T-cell (primary cell): ENCODE data around the gene ZNF287. TPM values are rescaled to one million over a fixed set of nuclear protein-coding genes. Genes with fewer than 3 reads are reported as not detected.

Experiments
- ATAC-seq, 4 experiments: fragments of 200-7000 bp in 3 of 4; fragments of 150-1000 bp in 1 of 4; cut with Tn5 transposase; replicated peaks in 1 of 4; 1 replicate in 3 of 4; 2 replicates in 1 of 4; pipeline ENCODE4 v1.10.0; 2021; ENCODE audit warnings: moderate library complexity in 3 of 4, mild to moderate bottlenecking in 2 of 4, moderate number of reproducible peaks in 1 of 4
- CTCF ChIA-PET, 2 donors: fragments of 300-600 bp; sonication (Branson Sonifier 250); formaldehyde crosslinking; loops; one replicate each; lab custom pipeline; 2022; ENCODE audit warnings: antibody characterized with exemption in 2 of 2; lab: Charles Lee
- POLR2A ChIA-PET, 2 donors: fragments of 300-600 bp; sonication (Branson Sonifier 250); formaldehyde crosslinking; loops; one replicate each; lab custom pipeline; 2022; ENCODE audit warnings: antibody characterized with exemption in 2 of 2; lab: Charles Lee
- DNase-seq, 35 experiments: peaks; one replicate each; pipeline versions ENCODE4 v3.0.0 to v3.0.0-alpha.2; 2013 to 2023
- H3K27ac ChIP-seq: one replicate; pipeline ENCODE4 v1.5.1; 2013; ENCODE audit warnings: low read length
- H3K27me3 ChIP-seq, 2 experiments: replicated peaks in 1 of 2; 1 replicate in 1 of 2; 2 replicates in 1 of 2; pipeline versions ENCODE4 v1.6.1 to v1.7.0; 2013; ENCODE audit warnings: low read length in 1 of 2, mixed read lengths in 1 of 2; ENCODE audit not compliant: control insufficient read depth in 2 of 2, insufficient read depth in 2 of 2; ENCODE audit errors: extremely low read depth in 1 of 2
- H3K36me3 ChIP-seq, 2 donors: 1 replicate in 1 of 2; 2 replicates in 1 of 2; pipeline versions ENCODE4 v1.6.1 to v1.7.0; 2013; ENCODE audit warnings: low read length in 1 of 2; ENCODE audit not compliant: control insufficient read depth in 2 of 2, insufficient read depth in 1 of 2; ENCODE audit errors: extremely low read depth in 1 of 2
- H3K4me1 ChIP-seq, 2 experiments: 1 replicate in 1 of 2; 2 replicates in 1 of 2; pipeline versions ENCODE4 v1.6.1 to v1.7.0; 2013; ENCODE audit warnings: low read length in 2 of 2, mixed read lengths in 1 of 2; ENCODE audit not compliant: insufficient read depth in 2 of 2, control insufficient read depth in 1 of 2; ENCODE audit errors: extremely low read depth in 1 of 2
- H3K4me3 ChIP-seq, 2 donors: 1 replicate in 1 of 2; 2 replicates in 1 of 2; pipeline versions ENCODE4 v1.5.1 to v1.7.0; 2013; ENCODE audit warnings: mild to moderate bottlenecking in 2 of 2, low read length in 1 of 2, moderate library complexity in 1 of 2; ENCODE audit not compliant: control insufficient read depth in 1 of 2; ENCODE audit errors: extremely low read depth in 1 of 2
- H3K9me3 ChIP-seq: 2 replicates; pipeline ENCODE4 v1.7.0; 2013
- H3K27ac Mint-ChIP-seq, 2 donors: one replicate each; pipeline ENCODE4 v1.8.0; 2020 to 2021; ENCODE audit warnings: mild to moderate bottlenecking in 2 of 2, mixed read lengths in 2 of 2
- H3K27me3 Mint-ChIP-seq, 2 donors: one replicate each; pipeline ENCODE4 v1.8.0; 2021 to 2022; ENCODE audit warnings: mixed read lengths in 2 of 2
- H3K36me3 Mint-ChIP-seq: one replicate; pipeline ENCODE4 v1.8.0; 2021; ENCODE audit warnings: mixed read lengths
- H3K4me1 Mint-ChIP-seq, 3 donors: one replicate each; pipeline ENCODE4 v1.8.0; 2020 to 2022; ENCODE audit warnings: mixed read lengths in 3 of 3, mild to moderate bottlenecking in 1 of 3
- H3K4me3 Mint-ChIP-seq, 3 donors: one replicate each; pipeline ENCODE4 v1.8.0; 2020 to 2022; ENCODE audit warnings: mild to moderate bottlenecking in 3 of 3, mixed read lengths in 3 of 3, moderate library complexity in 3 of 3
- H3K9me3 Mint-ChIP-seq, 3 donors: one replicate each; pipeline ENCODE4 v1.8.0; 2020 to 2022; ENCODE audit warnings: mixed read lengths in 3 of 3
- WGBS: methylation state at CpG from one replicate; pipeline ENCODE4 v1.1.5; 2013; ENCODE audit warnings: missing lambda C conversion rate; ENCODE audit not compliant: insufficient coverage; 5-methylcytosine and 5-hydroxymethylcytosine counted together
- total RNA-seq, 35 experiments: library from RNA in 6 of 35; stranded (reverse) in 6 of 35; fragments of 120-200 nt in 1 of 35; gene quantifications; one replicate each; pipeline versions ENCODE4 v1.2.1 to v1.2.4 and lab custom pipeline; 2013 to 2026

The ZNF287 gene
- total RNA-seq, 5 donors from 2014 or later (not counting 1 experiment from before 2014, with no cell fraction given) = 11.1 to 23.6 (median 18.8) TPM

DNA sequence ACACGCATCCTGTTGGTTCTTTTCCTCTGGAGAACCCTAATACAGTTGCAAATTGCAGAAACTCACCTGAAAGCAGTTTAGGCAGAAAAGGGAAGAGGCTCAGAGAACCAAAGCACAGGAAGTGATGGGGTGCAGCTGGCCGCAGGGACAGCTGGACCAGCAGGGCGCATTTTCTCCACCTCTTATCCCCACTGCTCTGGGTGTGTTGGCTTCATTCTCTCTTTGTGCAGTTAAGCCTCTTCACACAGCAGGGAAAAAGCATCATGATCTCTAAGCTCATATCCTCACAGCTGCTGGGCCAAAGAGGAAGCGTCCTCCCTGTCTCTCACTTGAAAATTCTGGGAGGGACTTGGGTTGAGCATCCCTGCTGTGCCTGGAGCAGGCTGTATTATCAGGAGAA, 57.0 kb downstream of the ZNF287 start:
- Histone ChIP-seq H3K4me1 (no peaks in the 10 kb centered on the region), H3K9me3 (no peaks in the 10 kb centered on the region), H3K27me3 (peaks cover 0 to 11% of the 10 kb centered on the region in 2 experiments), H3K27ac (no peak overlapping the region), H3K36me3 (no peaks in the 10 kb centered on the region), H3K4me3 (no peak overlapping the region)
- Mint-ChIP-seq H3K27me3 (peaks cover 10 to 18% of the 10 kb centered on the region in 2 donors), H3K36me3 (no peaks in the 10 kb centered on the region), H3K4me1 (peaks cover 0 to 7% (median 0%) of the 10 kb centered on the region in 3 donors), H3K4me3 (no peak overlapping the region), H3K9me3 (no peaks in the 10 kb centered on the region), H3K27ac (no peak overlapping the region)
- CTCF ChIA-PET = no interaction called here
- POLR2A ChIA-PET = no interaction called here
- DNase-seq (no peak), ATAC-seq (no peak)
- 46% methylated on average over 2 of the region's 4 CpGs for WGBS

DNA sequence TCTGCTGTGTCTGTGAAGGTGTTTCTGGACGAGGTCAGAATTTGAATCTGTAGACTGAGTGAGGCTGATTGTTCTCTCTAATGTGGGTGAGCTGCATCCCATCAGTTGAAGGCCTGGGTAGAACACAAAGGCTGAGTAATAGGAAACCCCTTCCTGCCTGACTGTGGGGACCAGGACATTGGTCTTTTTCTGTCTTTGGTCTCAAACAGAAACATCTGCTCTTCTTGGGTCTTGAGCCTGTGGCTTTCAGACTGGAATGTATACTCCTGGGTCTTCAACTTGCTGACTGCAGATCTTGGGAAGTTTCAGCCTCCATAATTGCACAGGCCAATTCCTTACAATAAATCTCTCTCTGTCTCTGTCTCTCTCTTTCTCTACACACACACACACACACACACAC, 57.4 kb downstream of the ZNF287 start:
- Histone ChIP-seq H3K36me3 (no peaks in the 10 kb centered on the region), H3K4me1 (no peaks in the 10 kb centered on the region), H3K9me3 (no peaks in the 10 kb centered on the region), H3K4me3 (no peak overlapping the region), H3K27me3 (peaks cover 0 to 10% of the 10 kb centered on the region in 2 experiments), H3K27ac (no peak overlapping the region)
- no peaks in the 10 kb centered on the region for H3K36me3 Mint-ChIP-seq
- 40% methylated on average over 1 of the region's 1 CpG for WGBS
- no peak for DNase-seq
- no peaks in the 10 kb centered on the region for H3K9me3 Mint-ChIP-seq
- peaks cover 0 to 7% (median 0%) of the 10 kb centered on the region in 3 donors for H3K4me1 Mint-ChIP-seq
- peaks cover 7 to 19% of the 10 kb centered on the region in 2 donors for H3K27me3 Mint-ChIP-seq
- H3K4me3 Mint-ChIP-seq = no peak overlapping the region
- ChIA-PET POLR2A (no interaction called here), CTCF (no interaction called here)
- ATAC-seq = no peak
- no peak overlapping the region for H3K27ac Mint-ChIP-seq

DNA sequence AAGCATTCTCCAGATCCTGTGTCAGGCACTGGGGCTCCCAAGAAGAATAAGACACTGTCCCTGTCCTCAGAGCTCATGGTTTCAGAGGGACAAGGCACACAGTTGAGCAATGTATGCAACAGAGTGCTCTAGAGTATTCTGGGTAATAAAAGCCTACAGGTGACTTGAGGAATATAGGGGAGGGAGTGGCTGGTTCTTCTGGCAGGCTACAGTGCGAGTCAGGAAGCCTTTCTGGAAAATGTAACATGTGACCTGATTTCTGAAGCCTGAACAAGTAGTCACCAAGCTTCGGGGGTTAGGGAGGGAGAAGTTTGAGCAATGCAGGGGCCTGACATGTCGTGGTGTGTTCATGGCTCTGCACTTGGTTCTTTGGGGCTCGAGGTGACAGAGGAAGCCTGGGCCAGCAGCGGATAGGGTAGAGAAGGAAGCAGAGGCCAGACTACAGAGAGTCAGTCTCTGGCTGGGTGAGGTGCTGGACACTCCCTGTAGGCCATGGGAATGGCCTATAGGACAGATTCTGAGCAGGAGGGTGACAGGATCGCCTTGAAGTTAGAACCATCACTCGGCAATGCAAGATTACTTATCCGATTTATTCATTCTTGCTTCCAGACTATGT, 61.0 kb downstream of the ZNF287 start:
- DNase-seq = no peak
- peaks cover 0 to 6% of the 10 kb centered on the region in 2 donors for H3K27me3 Mint-ChIP-seq
- POLR2A ChIA-PET = no interaction called here
- H3K9me3 Mint-ChIP-seq = no peaks in the 10 kb centered on the region
- H3K27ac Mint-ChIP-seq = no peak overlapping the region
- H3K36me3 Mint-ChIP-seq = no peaks in the 10 kb centered on the region
- ATAC-seq = no peak
- Histone ChIP-seq H3K4me3 (no peak overlapping the region), H3K27ac (no peak overlapping the region), H3K36me3 (no peaks in the 10 kb centered on the region), H3K4me1 (no peaks in the 10 kb centered on the region), H3K9me3 (no peaks in the 10 kb centered on the region), H3K27me3 (no peaks in the 10 kb centered on the region)
- CTCF ChIA-PET = no interaction called here
- 91% methylated on average over 7 of the region's 8 CpGs for WGBS
- no peak overlapping the region for H3K4me3 Mint-ChIP-seq
- peaks cover 0 to 7% (median 0%) of the 10 kb centered on the region in 3 donors for H3K4me1 Mint-ChIP-seq

DNA sequence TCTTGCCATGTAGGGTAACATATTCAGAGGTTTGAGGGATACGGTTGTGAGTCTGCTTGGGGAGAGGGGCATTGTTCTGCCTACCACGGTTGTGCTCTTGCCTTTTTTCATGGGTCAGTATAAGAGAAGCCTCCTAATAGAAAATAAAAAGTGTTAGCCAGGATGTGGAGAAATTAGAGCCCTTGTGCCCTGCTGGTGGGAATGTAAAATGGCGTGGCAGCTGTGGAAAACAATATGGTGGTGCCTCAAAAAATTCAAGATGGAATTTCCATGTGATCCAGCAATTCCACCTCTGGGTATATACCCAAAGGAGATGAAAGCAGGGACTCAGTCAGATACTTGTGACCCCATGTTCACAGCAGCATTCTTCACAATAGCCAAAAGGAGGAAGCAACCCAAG, 62.8 kb downstream of the ZNF287 start:
- no peak overlapping the region for H3K4me3 ChIP-seq
- Mint-ChIP-seq H3K4me1 (no peaks in the 10 kb centered on the region), H3K36me3 (no peaks in the 10 kb centered on the region), H3K9me3 (no peaks in the 10 kb centered on the region), H3K27ac (no peak overlapping the region), H3K27me3 (peaks cover 0 to 6% of the 10 kb centered on the region in 2 donors), H3K4me3 (no peak overlapping the region)
- no peak overlapping the region for H3K27ac ChIP-seq
- no CpG with 5 or more reads among the region's 3 CpGs for WGBS
- no peaks in the 10 kb centered on the region for H3K9me3 ChIP-seq
- H3K4me1 ChIP-seq = no peaks in the 10 kb centered on the region
- DNase-seq (no peak), ATAC-seq (no peak)
- no peaks in the 10 kb centered on the region for H3K36me3 ChIP-seq
- CTCF ChIA-PET = no interaction called here
- H3K27me3 ChIP-seq = no peaks in the 10 kb centered on the region
- POLR2A ChIA-PET = no interaction called here

DNA sequence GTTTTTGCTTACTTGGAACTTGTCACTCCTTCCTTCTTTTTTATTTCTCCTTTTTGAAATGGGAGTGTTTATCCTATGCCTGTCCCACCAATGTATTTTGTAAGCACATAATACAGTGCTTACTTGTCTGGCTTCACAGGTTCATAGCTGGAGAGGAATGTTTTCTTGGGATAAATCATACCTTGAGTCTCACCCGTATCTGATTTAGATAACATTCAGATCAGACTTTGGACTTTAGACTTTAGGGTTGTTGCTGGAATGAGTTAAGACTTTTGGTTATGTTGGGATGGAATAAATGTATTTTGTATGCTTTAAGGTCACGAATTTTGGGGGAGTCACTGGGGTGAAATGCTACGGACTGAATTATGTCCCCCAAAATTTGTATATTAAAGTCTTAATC, 64.0 kb downstream of the ZNF287 start:
- no peak overlapping the region for H3K4me3 ChIP-seq
- Mint-ChIP-seq H3K27me3 (peaks cover 0 to 6% of the 10 kb centered on the region in 2 donors), H3K4me1 (no peaks in the 10 kb centered on the region), H3K36me3 (no peaks in the 10 kb centered on the region), H3K4me3 (no peak overlapping the region), H3K27ac (no peak overlapping the region), H3K9me3 (no peaks in the 10 kb centered on the region)
- POLR2A ChIA-PET = interaction anchor here in 1 of 2 donors (0.7 kb wide), 1 partner anchor 64 kb away, joined by 5 read pairs; no protein-coding TSS in a partner anchor
- no peaks in the 10 kb centered on the region for H3K27me3 ChIP-seq
- no peak overlapping the region for H3K27ac ChIP-seq
- DNase-seq (no peak), ATAC-seq (no peak)
- no peaks in the 10 kb centered on the region for H3K4me1 ChIP-seq
- WGBS = 50% methylated on average over 2 of the region's 3 CpGs
- no peaks in the 10 kb centered on the region for H3K36me3 ChIP-seq
- CTCF ChIA-PET = no interaction called here
- H3K9me3 ChIP-seq = no peaks in the 10 kb centered on the region

Other genes starting within 250 kb of the ZNF287 start
- gene CENPV, start 215.7 kb downstream of the ZNF287 start, total RNA-seq = 10 to 100 TPM; 12.7 to 20.0 (median 17.8) TPM
- gene UBB, start 188.1 kb downstream of the ZNF287 start, total RNA-seq = 100 to 1,000 TPM; 669 to 892 (median 718) TPM
- gene TRPV2, start 153.6 kb downstream of the ZNF287 start, total RNA-seq = 100 to 1,000 TPM in 4 of 5 donors, 10 to 100 TPM in 1; 91.3 to 127 (median 122) TPM
- gene LRRC75A, start 77.0 kb downstream of the ZNF287 start, total RNA-seq = 1 to 10 TPM; 3.5 to 7.8 (median 5.4) TPM
- gene ZNF624, start 84.6 kb upstream of the ZNF287 start, total RNA-seq = 10 to 100 TPM in 3 of 5 donors, 1 to 10 TPM in 2; 5.7 to 12.4 (median 10.3) TPM
- 10 to 100 TPM in 2 of 5 donors, 1 to 10 TPM in 2, under 1 TPM in 1; 0.38 to 22.3 (median 8.0) TPM for gene CCDC144A, start 121.0 kb upstream of the ZNF287 start, total RNA-seq